Astrocyte (in vitro differentiated cells and primary cell): Measurements from ENCODE around the gene SOX9. TPM values are rescaled to one million over a fixed set of nuclear protein-coding genes. Genes with fewer than 3 reads are reported as not detected.
A peak's percentile ranks its signal among the peaks of the same experiment; 100 is the strongest.

Source experiments
- DNase-seq: peaks from one replicate; pipeline ENCODE4 v3.0.0-alpha.2; 2010; ENCODE audit warnings: low read depth
- FAIRE-seq: peaks from 2 replicates; lab custom pipeline; 2011; peaks lifted over from hg19 to GRCh38; lab: Jason Lieb, UNC
- H2AFZ ChIP-seq: 2 replicates; pipeline ENCODE4 v1.6.0; 2012; ENCODE audit warnings: low read depth, low read length, inconsistent platforms
- H3K27ac ChIP-seq: 2 replicates; pipeline ENCODE4 v1.5.1; 2011; ENCODE audit warnings: low read depth, low read length, inconsistent platforms
- H3K27me3 ChIP-seq: 2 replicates; pipeline ENCODE4 v1.6.0; 2011; ENCODE audit warnings: low read length, inconsistent platforms; ENCODE audit not compliant: insufficient read depth
- H3K36me3 ChIP-seq: 2 replicates; pipeline ENCODE4 v1.5.1; 2011; ENCODE audit warnings: low read length, inconsistent platforms; ENCODE audit not compliant: insufficient read depth
- H3K4me1 ChIP-seq: 2 replicates; pipeline ENCODE4 v1.5.1; 2011; ENCODE audit warnings: low read length, inconsistent platforms; ENCODE audit not compliant: insufficient read depth
- H3K4me2 ChIP-seq: 2 replicates; pipeline ENCODE4 v1.6.0; 2012; ENCODE audit warnings: low read length, inconsistent platforms
- H3K4me3 ChIP-seq: 2 replicates; pipeline ENCODE4 v1.5.1; 2011; ENCODE audit warnings: low read depth, mild to moderate bottlenecking, low read length, inconsistent platforms; ENCODE audit not compliant: insufficient read depth
- H3K79me2 ChIP-seq: 2 replicates; pipeline ENCODE4 v1.6.0; 2012; ENCODE audit warnings: mild to moderate bottlenecking, low read length, inconsistent platforms; ENCODE audit not compliant: insufficient read depth
- H3K9ac ChIP-seq: 2 replicates; pipeline ENCODE4 v1.6.0; 2012; ENCODE audit warnings: mild to moderate bottlenecking, low read length, inconsistent platforms
- H3K9me3 ChIP-seq: 2 replicates; pipeline ENCODE4 v1.5.1; 2012; ENCODE audit warnings: low read depth, mild to moderate bottlenecking, low read length, inconsistent platforms; ENCODE audit not compliant: insufficient read depth
- H4K20me1 ChIP-seq: 2 replicates; pipeline ENCODE4 v1.6.0; 2012; ENCODE audit warnings: low read length, inconsistent platforms; ENCODE audit not compliant: insufficient read depth
- H3K27ac Mint-ChIP-seq: one replicate; pipeline ENCODE4 v1.8.0; 2021; ENCODE audit warnings: mild to moderate bottlenecking, mixed read lengths; ENCODE audit not compliant: unreplicated experiment
- H3K27me3 Mint-ChIP-seq: one replicate; pipeline ENCODE4 v1.8.0; 2021; ENCODE audit warnings: low read depth, mixed read lengths; ENCODE audit not compliant: unreplicated experiment
- H3K36me3 Mint-ChIP-seq: one replicate; pipeline ENCODE4 v1.8.0; 2021; ENCODE audit warnings: low read depth, mixed read lengths; ENCODE audit not compliant: unreplicated experiment
- H3K4me1 Mint-ChIP-seq: one replicate; pipeline ENCODE4 v1.8.0; 2021; ENCODE audit warnings: low read depth, mixed read lengths; ENCODE audit not compliant: unreplicated experiment
- H3K4me3 Mint-ChIP-seq: one replicate; pipeline ENCODE4 v1.8.0; 2021; ENCODE audit warnings: mild to moderate bottlenecking, moderate library complexity, mixed read lengths; ENCODE audit not compliant: unreplicated experiment
- H3K9me3 Mint-ChIP-seq: one replicate; pipeline ENCODE4 v1.8.0; 2021; ENCODE audit warnings: mild to moderate bottlenecking, mixed read lengths; ENCODE audit not compliant: unreplicated experiment
- EZH2 ChIP-seq: IDR thresholded peaks from 2 replicates; pipeline ENCODE4 v1.6.1; 2012; ENCODE audit warnings: mild to moderate bottlenecking, low read length, inconsistent platforms; ENCODE audit not compliant: insufficient read depth
- total RNA-seq: library from RNA; stranded (reverse); gene quantifications from 2 replicates; pipeline ENCODE4 v1.2.1, GENCODE V29; 2021
- TF ChIP-seq, protein P1 (sequence below): IDR thresholded peaks from 2 replicates; pipeline ENCODE4 v1.5.1; 2011; ENCODE audit warnings: low read depth, mild to moderate bottlenecking, inconsistent platforms, low read length, moderate library complexity; ENCODE audit not compliant: insufficient read depth

The SOX9 gene
- total RNA-seq, 1 donor from 2014 or later = 37.7 TPM

DNA sequence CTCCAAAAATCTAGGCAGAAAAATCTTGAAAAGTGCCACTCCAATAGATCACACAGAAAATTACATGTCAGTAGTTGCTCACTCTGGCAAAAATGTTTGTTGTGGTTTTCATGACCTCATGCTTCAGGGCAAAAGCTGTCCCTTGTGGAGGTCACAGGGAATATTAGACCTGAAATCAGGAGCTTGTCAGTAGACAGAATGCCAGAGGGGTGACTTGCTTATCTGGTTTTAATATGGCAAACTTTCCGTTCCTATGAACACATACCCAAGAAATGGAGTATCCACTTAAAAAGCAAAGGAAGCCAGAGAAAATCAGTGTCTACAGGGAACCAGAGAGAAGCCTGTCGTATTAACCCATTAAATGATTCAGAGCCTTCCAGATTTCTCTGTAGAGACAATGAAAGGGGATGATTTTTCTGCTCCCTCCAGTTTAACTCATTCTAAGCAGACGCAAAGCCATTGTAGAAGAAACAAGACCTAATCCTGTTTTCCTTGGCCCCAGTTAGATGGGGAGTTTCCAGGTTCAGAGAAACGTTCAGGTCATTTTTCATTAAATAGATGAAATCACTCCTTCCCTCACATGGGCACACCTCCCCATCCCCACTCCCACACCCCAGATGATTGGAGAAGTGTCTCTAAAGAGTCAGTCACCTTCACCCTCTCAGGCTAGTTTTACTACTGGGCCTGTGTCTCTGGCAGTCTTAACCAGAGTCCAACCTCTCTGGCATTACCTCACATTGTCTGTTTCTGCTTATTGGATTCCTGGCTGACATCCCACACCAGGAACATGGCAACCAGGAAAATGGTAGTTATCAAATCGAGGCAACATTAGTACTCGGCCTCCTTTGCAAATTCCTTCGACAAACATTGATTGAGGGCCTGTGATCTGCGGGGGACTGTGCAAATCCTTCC is 6.0 kb downstream of the SOX9 start:
- peak overlapping the region; percentile 63 for H3K9ac ChIP-seq
- peaks cover 28% of the 10 kb centered on the region for H4K20me1 ChIP-seq
- DNase-seq = peak; percentile 89
- Mint-ChIP-seq H3K36me3 (peaks cover 11% of the 10 kb centered on the region), H3K9me3 (peaks cover 3% of the 10 kb centered on the region), H3K27ac (peak overlapping the region; percentile 88), H3K4me1 (peaks cover 33% of the 10 kb centered on the region), H3K27me3 (peaks cover 6% of the 10 kb centered on the region), H3K4me3 (peak overlapping the region; percentile 2)
- peaks cover 39% of the 10 kb centered on the region for H3K79me2 ChIP-seq
- H2AFZ ChIP-seq = no peak overlapping the region
- H3K4me1 ChIP-seq = peaks cover 47% of the 10 kb centered on the region
- no peaks in the 10 kb centered on the region for H3K27me3 ChIP-seq
- H3K36me3 ChIP-seq = peaks cover 6% of the 10 kb centered on the region
- H3K4me2 ChIP-seq = peak overlapping the region; percentile 62
- no peaks in the 10 kb centered on the region for H3K9me3 ChIP-seq
- TF ChIP-seq EZH2 = no peak
- TF ChIP-seq, protein P1, sequence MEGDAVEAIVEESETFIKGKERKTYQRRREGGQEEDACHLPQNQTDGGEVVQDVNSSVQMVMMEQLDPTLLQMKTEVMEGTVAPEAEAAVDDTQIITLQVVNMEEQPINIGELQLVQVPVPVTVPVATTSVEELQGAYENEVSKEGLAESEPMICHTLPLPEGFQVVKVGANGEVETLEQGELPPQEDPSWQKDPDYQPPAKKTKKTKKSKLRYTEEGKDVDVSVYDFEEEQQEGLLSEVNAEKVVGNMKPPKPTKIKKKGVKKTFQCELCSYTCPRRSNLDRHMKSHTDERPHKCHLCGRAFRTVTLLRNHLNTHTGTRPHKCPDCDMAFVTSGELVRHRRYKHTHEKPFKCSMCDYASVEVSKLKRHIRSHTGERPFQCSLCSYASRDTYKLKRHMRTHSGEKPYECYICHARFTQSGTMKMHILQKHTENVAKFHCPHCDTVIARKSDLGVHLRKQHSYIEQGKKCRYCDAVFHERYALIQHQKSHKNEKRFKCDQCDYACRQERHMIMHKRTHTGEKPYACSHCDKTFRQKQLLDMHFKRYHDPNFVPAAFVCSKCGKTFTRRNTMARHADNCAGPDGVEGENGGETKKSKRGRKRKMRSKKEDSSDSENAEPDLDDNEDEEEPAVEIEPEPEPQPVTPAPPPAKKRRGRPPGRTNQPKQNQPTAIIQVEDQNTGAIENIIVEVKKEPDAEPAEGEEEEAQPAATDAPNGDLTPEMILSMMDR = no peak
- H3K27ac ChIP-seq = peak overlapping the region; percentile 79
- peak; percentile 68 for FAIRE-seq
- no peak overlapping the region for H3K4me3 ChIP-seq

DNA sequence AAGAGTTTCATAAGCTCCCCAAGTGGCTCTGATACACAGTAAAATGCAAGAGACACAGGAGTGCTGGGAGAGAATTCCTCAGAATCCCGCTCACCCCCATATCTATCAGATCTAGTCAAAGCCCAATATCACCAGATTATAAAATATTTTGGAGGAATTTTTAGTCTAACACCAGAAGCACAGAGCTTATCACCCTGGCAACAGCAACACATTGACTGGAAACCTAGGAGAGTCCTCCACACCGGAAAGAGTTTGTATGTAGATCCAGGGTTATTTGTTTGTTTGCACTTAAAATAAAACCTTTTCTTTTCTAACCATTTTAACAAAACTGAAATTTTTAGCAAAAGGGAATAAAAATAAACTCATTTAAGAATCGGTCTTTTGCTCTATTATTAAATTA is 7.2 kb downstream of the SOX9 start:
- Histone ChIP-seq H3K4me2 (no peak overlapping the region), H3K36me3 (peaks cover 6% of the 10 kb centered on the region), H3K4me1 (peaks cover 47% of the 10 kb centered on the region), H3K27ac (no peak overlapping the region), H3K9me3 (no peaks in the 10 kb centered on the region), H3K4me3 (no peak overlapping the region), H3K79me2 (peaks cover 27% of the 10 kb centered on the region), H2AFZ (no peak overlapping the region), H3K9ac (no peak overlapping the region), H3K27me3 (no peaks in the 10 kb centered on the region), H4K20me1 (peaks cover 18% of the 10 kb centered on the region)
- Mint-ChIP-seq H3K36me3 (peaks cover 9% of the 10 kb centered on the region), H3K9me3 (peaks cover 3% of the 10 kb centered on the region), H3K27me3 (peaks cover 6% of the 10 kb centered on the region), H3K4me3 (no peak overlapping the region), H3K27ac (no peak overlapping the region), H3K4me1 (peaks cover 31% of the 10 kb centered on the region)
- TF ChIP-seq EZH2 = no peak
- TF ChIP-seq, protein P1 = no peak
- DNase-seq (no peak), FAIRE-seq (no peak)
